Activated CD8-positive, alpha-beta T cell treated with anti-CD3 and anti-CD28 coated beads for 36 hours (primary cell): ENCODE results near the gene TIAM2. TPM values are rescaled to one million over a fixed set of nuclear protein-coding genes. Genes with fewer than 3 reads are reported as not detected.
A peak's percentile ranks its signal among the peaks of the same experiment; 100 is the strongest.

ENCODE experiments used
- ATAC-seq: fragments of 200-7000 bp; cut with Tn5 transposase; one replicate; pipeline ENCODE4 v1.10.0; 2021; ENCODE audit warnings: mild to moderate bottlenecking, moderate library complexity
- CTCF ChIA-PET: fragments of 350-600 bp; sonication (Branson Sonifier 250); formaldehyde crosslinking; loops from one replicate; lab custom pipeline; 2021; ENCODE audit warnings: antibody characterized with exemption; lab: Charles Lee
- POLR2A ChIA-PET: fragments of 350-600 bp; sonication (Branson Sonifier 250); formaldehyde crosslinking; loops from one replicate; lab custom pipeline; 2021; ENCODE audit warnings: antibody characterized with exemption; lab: Charles Lee
- DNase-seq: peaks from one replicate; pipeline ENCODE4 v3.0.0-alpha.2; 2020
- H3K27ac Mint-ChIP-seq: one replicate; pipeline ENCODE4 v1.8.0; 2021; ENCODE audit warnings: mild to moderate bottlenecking, mixed read lengths
- H3K27me3 Mint-ChIP-seq: one replicate; pipeline ENCODE4 v1.8.0; 2021; ENCODE audit warnings: mixed read lengths
- H3K36me3 Mint-ChIP-seq: one replicate; pipeline ENCODE4 v1.8.0; 2021; ENCODE audit warnings: low read depth, mixed read lengths
- H3K4me1 Mint-ChIP-seq: one replicate; pipeline ENCODE4 v1.8.0; 2021; ENCODE audit warnings: low read depth, mixed read lengths
- H3K4me3 Mint-ChIP-seq: one replicate; pipeline ENCODE4 v1.8.0; 2021; ENCODE audit warnings: mild to moderate bottlenecking, moderate library complexity, mixed read lengths
- H3K9me3 Mint-ChIP-seq: one replicate; pipeline ENCODE4 v1.8.0; 2021; ENCODE audit warnings: mixed read lengths
- intact Hi-C: fragments of 100-400 bp; cut with micrococcal nuclease; formaldehyde crosslinking; loops from one replicate; pipeline ENCODE4 v1.10.0; 2022
- total RNA-seq, 2 experiments: library from RNA; stranded (reverse); gene quantifications; one replicate each; pipeline ENCODE4 v1.2.3, GENCODE V29; 2021
- TF ChIP-seq, protein P1 (sequence below): fragments of 200-600 bp; IDR thresholded peaks from one replicate; pipeline ENCODE4 v1.8.0; 2022; ENCODE audit warnings: antibody characterized with exemption, mild to moderate bottlenecking

Gene TIAM2
- total RNA-seq, 2 experiments from 2014 or later, result 5.6 to 7.1 TPM

DNA sequence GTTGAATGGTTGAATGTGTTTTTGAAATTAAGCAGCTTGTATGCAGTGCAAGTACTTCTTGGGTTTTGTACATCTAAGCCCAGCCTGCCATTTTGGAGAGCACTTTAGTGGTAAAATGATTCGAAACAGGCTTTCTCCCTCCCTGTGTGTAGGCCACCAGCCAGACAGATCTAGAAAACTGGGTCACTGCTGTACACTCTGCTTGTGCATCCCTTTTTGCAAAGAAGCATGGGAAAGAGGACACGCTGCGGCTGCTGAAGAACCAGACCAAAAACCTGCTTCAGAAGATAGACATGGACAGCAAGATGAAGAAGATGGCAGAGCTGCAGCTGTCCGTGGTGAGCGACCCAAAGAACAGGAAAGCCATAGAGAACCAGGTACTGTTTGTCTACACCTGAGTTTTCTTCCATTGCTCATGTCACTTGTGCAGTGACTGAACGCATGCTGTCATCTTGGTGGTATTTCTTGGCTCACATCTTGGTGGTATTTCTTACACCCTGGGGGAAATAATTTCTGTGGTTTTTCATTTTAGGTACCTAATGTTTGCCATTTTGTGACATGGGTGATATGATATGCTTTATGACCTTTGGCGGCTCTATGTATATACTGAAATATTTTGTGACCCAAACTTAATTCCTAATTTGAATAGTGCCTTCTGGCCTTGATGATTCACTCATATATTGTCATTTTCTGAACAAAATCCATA is 153.0 kb downstream of the TIAM2 start:
- H3K4me1 Mint-ChIP-seq, result peaks cover 57% of the 10 kb centered on the region
- no peaks in the 10 kb centered on the region for H3K9me3 Mint-ChIP-seq
- H3K27me3 Mint-ChIP-seq, result no peaks in the 10 kb centered on the region
- POLR2A ChIA-PET, result interaction anchor here (0.6 to 0.7 kb wide), 2 partner anchors 23 to 115 kb away, joined by 3 to 4 read pairs; no protein-coding TSS in a partner anchor
- TF ChIP-seq, protein P1, sequence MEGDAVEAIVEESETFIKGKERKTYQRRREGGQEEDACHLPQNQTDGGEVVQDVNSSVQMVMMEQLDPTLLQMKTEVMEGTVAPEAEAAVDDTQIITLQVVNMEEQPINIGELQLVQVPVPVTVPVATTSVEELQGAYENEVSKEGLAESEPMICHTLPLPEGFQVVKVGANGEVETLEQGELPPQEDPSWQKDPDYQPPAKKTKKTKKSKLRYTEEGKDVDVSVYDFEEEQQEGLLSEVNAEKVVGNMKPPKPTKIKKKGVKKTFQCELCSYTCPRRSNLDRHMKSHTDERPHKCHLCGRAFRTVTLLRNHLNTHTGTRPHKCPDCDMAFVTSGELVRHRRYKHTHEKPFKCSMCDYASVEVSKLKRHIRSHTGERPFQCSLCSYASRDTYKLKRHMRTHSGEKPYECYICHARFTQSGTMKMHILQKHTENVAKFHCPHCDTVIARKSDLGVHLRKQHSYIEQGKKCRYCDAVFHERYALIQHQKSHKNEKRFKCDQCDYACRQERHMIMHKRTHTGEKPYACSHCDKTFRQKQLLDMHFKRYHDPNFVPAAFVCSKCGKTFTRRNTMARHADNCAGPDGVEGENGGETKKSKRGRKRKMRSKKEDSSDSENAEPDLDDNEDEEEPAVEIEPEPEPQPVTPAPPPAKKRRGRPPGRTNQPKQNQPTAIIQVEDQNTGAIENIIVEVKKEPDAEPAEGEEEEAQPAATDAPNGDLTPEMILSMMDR, result no peak
- peak; percentile 27 for DNase-seq
- H3K36me3 Mint-ChIP-seq, result peaks cover 21% of the 10 kb centered on the region
- intact Hi-C loops, result no loop called here
- H3K4me3 Mint-ChIP-seq, result no peak overlapping the region
- peak overlapping the region; percentile 27 for H3K27ac Mint-ChIP-seq
- CTCF ChIA-PET, result no interaction called here
- ATAC-seq, result peak; percentile 60

DNA sequence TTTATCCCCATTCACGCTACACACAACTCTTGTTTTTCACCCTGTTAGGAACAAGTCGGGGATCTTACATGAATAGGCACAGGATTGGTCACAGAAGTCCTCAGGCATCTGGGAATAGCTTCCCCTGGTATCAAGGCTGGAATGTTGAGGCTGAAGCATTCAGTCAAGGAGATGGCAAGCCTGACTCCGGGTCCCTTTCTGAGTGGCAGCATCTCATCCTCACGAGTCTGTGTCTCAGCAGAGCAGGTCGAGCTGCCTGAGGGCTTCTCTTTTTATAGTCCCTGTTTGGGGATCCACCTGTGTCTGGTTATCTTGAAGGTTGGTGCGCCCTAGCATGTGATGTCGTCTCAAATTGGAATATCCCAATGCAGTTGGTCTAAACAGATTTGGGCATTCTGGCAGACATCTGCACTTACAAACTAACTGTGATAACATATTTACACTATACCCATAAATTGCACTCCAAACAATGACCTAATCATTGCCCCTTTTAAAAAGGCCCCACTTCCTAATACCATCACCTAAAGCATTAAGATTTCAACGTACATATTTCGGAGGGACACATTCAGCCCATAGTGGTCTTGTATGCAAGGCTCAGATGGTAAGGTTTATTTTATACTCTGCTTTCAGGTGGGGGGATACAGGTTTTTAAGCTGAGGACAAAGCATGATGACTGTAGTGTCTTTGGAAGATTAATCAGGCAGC is 156.0 kb downstream of the TIAM2 start:
- ATAC-seq (no peak), DNase-seq (no peak)
- TF ChIP-seq, protein P1, result no peak
- POLR2A ChIA-PET, result no interaction called here
- CTCF ChIA-PET, result interaction anchor here (0.6 to 1.3 kb wide), 2 partner anchors 21 to 42 kb away, joined by 3 to 4 read pairs; no protein-coding TSS in a partner anchor
- intact Hi-C loops, result no loop called here
- Mint-ChIP-seq H3K27me3 (no peaks in the 10 kb centered on the region), H3K4me3 (no peak overlapping the region), H3K36me3 (peaks cover 21% of the 10 kb centered on the region), H3K4me1 (peaks cover 71% of the 10 kb centered on the region), H3K9me3 (no peaks in the 10 kb centered on the region), H3K27ac (no peak overlapping the region)

DNA sequence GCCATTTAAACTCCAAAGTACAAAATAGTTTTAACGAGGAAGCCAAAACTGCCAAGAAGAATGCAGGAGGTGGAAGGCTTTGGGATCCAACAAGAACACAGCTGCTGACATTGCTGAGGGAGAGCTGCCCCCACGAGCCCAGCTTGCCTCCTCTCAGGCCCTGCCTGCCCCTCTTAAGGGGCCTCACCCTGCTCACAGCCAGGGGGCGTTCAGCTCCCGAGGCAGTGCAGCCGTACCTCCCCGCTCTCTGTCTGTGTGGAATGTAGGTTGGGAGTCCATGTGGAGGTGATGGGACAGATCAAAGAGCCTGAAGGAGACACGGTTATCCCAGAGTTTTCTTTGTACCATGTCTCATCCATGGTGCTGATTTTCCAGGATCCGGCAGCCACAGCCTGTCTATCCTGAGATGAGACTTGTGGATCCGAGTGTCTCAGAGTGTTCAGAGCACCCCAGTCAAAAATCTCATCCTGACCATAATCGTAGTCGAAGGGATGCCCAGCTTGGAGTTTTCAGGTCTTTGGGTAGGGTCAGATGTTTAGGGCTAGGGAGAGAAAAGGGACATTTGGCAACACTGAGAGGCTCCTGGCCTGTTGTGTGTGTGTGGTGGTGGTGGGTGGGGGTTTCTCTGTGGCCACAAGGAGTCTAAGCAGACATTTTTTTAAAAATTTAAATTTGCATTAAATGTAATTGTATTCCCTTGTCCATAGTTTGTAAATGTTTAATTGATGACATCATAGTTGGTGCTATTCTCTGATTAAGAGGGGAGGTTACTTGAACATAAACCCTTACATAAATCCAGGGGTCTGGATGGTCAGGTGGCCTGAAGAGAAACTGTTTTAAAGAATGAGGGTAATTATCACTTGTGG is 157.3 kb downstream of the TIAM2 start:
- peaks cover 79% of the 10 kb centered on the region for H3K4me1 Mint-ChIP-seq
- POLR2A ChIA-PET, result no interaction called here

DNA sequence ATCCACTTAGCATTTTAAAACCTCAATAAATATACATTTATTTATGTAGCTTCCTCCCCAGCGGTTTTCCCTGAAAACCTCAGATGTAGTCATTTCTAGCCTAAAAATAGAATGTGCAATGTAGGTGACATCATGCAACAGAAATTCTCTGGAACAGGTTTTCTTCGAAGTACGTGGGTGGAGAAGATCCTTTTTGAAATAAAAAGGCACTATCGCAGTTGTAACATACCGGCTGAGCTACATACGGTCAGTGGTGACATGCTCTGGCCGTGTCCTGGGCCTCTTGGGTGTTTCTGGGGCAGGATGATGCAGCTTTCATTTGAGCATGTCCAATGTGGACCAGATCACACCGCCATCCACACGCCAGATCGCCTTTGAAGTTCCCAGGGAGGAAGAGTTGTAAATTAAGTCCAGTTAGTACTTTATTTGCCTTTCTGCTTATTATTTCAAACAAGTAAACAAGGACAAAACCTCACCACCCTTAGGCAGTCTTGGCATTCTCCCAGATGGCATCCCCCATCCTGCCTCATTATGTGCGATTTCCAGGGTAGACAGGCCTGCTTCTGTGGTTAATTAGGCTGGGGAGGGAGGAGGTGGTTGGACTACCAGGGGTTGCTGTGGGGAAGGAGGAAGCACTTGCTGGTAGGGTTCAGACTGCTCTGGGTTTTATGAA is 159.2 kb downstream of the TIAM2 start:
- H3K27ac Mint-ChIP-seq, result peak overlapping the region; percentile 98
- H3K9me3 Mint-ChIP-seq, result no peaks in the 10 kb centered on the region
- POLR2A ChIA-PET, result interaction anchor here (0.8 to 1.7 kb wide), 10 partner anchors 9 to 119 kb away, joined by 3 to 25 read pairs (median 4); no protein-coding TSS in a partner anchor
- H3K4me3 Mint-ChIP-seq, result peak overlapping the region; percentile 63
- ATAC-seq (peak; percentile 74), DNase-seq (peak; percentile 63)
- CTCF ChIA-PET, result interaction anchor here (0.7 to 3.0 kb wide), 9 partner anchors 9 to 227 kb away, joined by 3 to 27 read pairs (median 4); no protein-coding TSS in a partner anchor
- peaks cover 83% of the 10 kb centered on the region for H3K4me1 Mint-ChIP-seq
- H3K36me3 Mint-ChIP-seq, result peaks cover 21% of the 10 kb centered on the region
- TF ChIP-seq, protein P1, result no peak
- intact Hi-C loops, result loop anchor here (1.0 kb wide), 1 partner anchor 17 kb away; no protein-coding TSS in a partner anchor
- H3K27me3 Mint-ChIP-seq, result no peaks in the 10 kb centered on the region

More for the DNA sequence above, 157.3 kb downstream of the TIAM2 start:
- no peak for ATAC-seq
- CTCF ChIA-PET, result interaction anchor here (0.6 to 3.0 kb wide), 5 partner anchors 20 to 224 kb away, joined by 3 to 27 read pairs (median 4); no protein-coding TSS in a partner anchor
- peak overlapping the region; percentile 98 for H3K27ac Mint-ChIP-seq
- H3K27me3 Mint-ChIP-seq, result no peaks in the 10 kb centered on the region
- peaks cover 23% of the 10 kb centered on the region for H3K36me3 Mint-ChIP-seq
- H3K9me3 Mint-ChIP-seq, result no peaks in the 10 kb centered on the region
- intact Hi-C loops, result no loop called here
- H3K4me3 Mint-ChIP-seq, result no peak overlapping the region
- TF ChIP-seq, protein P1, result no peak
- no peak for DNase-seq
